K562 (cell line): ENCODE data around the gene ACOT4. TPM values are rescaled to one million over a fixed set of nuclear protein-coding genes. Genes with fewer than 3 reads are reported as not detected.

Experiments
- ATAC-seq: fragments of 200-7000 bp; cut with Tn5 transposase; 3 replicates; pipeline ENCODE4 v1.9.1; 2020; ENCODE audit warnings: moderate library complexity
- BruUV-seq: library from RNA; stranded (reverse); fragments of 400-500 nt; replicated peaks from 2 replicates; lab custom pipeline; 2021; lab: Mats Ljungman, UMichigan
- CTCF ChIA-PET: fragments of 300-600 bp; formaldehyde crosslinking; extraction: SDS; loops from one replicate; lab custom pipeline; 2021; ENCODE audit warnings: low intra/inter-chr PET ratio; lab: Yijun Ruan, JAX
- POLR2A ChIA-PET: fragments of 300-600, 350-650 bp; sonication (Branson Sonifier 250); formaldehyde crosslinking; extraction: SDS; loops from one replicate; lab custom pipeline; 2021; ENCODE audit warnings: antibody characterized with exemption, inconsistent platforms; lab: Yijun Ruan, JAX
- DNase-seq, 4 experiments: peaks; one replicate each; pipeline versions ENCODE4 v3.0.0 to v3.0.0-alpha.2; 2011 to 2018; ENCODE audit warnings: low spot score in 3 of 4, mixed read lengths in 3 of 4; ENCODE audit errors: extremely low read depth in 1 of 4
- FAIRE-seq: peaks from 2 replicates; lab custom pipeline; 2011; peaks lifted over from hg19 to GRCh38; lab: Jason Lieb, UNC
- H2AFZ ChIP-seq: 2 replicates; pipeline ENCODE4 v1.6.0; 2011; ENCODE audit warnings: low read depth, low read length, control low read depth, inconsistent platforms
- H3K27ac ChIP-seq: fragments of 200-600 bp; 3 replicates; pipeline ENCODE4 v1.8.0; 2011; ENCODE audit warnings: low read depth, mild to moderate bottlenecking, control low read depth, inconsistent platforms, low read length, moderate library complexity, mixed read lengths; ENCODE audit errors: extremely low read depth
- H3K27me3 ChIP-seq, 2 experiments: fragments of 300-600 bp in 1 of 2; 2 replicates in 1 of 2; 3 replicates in 1 of 2; pipeline versions ENCODE4 v1.6.0 to v1.8.0; 2011; ENCODE audit warnings: inconsistent platforms in 2 of 2, low read length in 2 of 2, mild to moderate bottlenecking in 1 of 2, mixed read lengths in 1 of 2, moderate library complexity in 1 of 2; ENCODE audit not compliant: control insufficient read depth in 2 of 2, insufficient read depth in 2 of 2
- H3K36me3 ChIP-seq: fragments of 300-600 bp; 3 replicates; pipeline ENCODE4 v1.8.0; 2011; ENCODE audit warnings: mild to moderate bottlenecking, low read length, inconsistent platforms; ENCODE audit not compliant: control insufficient read depth, insufficient read depth
- H3K4me1 ChIP-seq, 2 experiments: fragments of 200-600 bp in 1 of 2; replicated peaks in 1 of 2; 2 replicates in 1 of 2; 3 replicates in 1 of 2; pipeline versions ENCODE4 v1.5.1 to v1.8.0; 2011; ENCODE audit warnings: inconsistent platforms in 2 of 2, low read length in 2 of 2, mild to moderate bottlenecking in 1 of 2, mixed read lengths in 1 of 2, moderate library complexity in 1 of 2; ENCODE audit not compliant: control insufficient read depth in 2 of 2, insufficient read depth in 2 of 2
- H3K4me2 ChIP-seq: 2 replicates; pipeline ENCODE4 v1.6.1; 2011; ENCODE audit warnings: low read length, control low read depth, inconsistent platforms, mixed read lengths; ENCODE audit not compliant: insufficient read depth
- H3K4me3 ChIP-seq: fragments of 200-600 bp; sonication (generic), shearing (Covaris generic); 2 replicates; pipeline ENCODE4 v1.5.1; 2016; ENCODE audit warnings: control low read depth, inconsistent platforms
- H3K79me2 ChIP-seq: fragments of 200-600 bp; 3 replicates; pipeline ENCODE4 v1.8.0; 2011; ENCODE audit warnings: low read length, inconsistent platforms; ENCODE audit not compliant: control insufficient read depth, insufficient read depth
- H3K9ac ChIP-seq, 2 experiments: 2 replicates each; pipeline versions ENCODE4 v1.6.0 to v1.6.1; 2011; ENCODE audit warnings: low read depth in 2 of 2, low read length in 2 of 2, control low read depth in 1 of 2, inconsistent platforms in 1 of 2, mild to moderate bottlenecking in 1 of 2, mixed read lengths in 1 of 2; ENCODE audit not compliant: insufficient read depth in 1 of 2
- H3K9me1 ChIP-seq: one replicate; pipeline ENCODE4 v1.6.0; 2011; ENCODE audit warnings: inconsistent platforms, mild to moderate bottlenecking, low read length, moderate library complexity; ENCODE audit not compliant: control insufficient read depth, insufficient read depth
- H3K9me3 ChIP-seq: replicated peaks from 2 replicates; pipeline ENCODE4 v1.5.1; 2011; ENCODE audit warnings: low read depth, low read length, inconsistent platforms; ENCODE audit not compliant: control insufficient read depth, insufficient read depth
- H4K20me1 ChIP-seq: replicated peaks from 2 replicates; pipeline ENCODE4 v1.6.1; 2011; ENCODE audit warnings: low read length, inconsistent platforms, mixed read lengths; ENCODE audit not compliant: control insufficient read depth, insufficient read depth
- CREB1 ChIP-seq, 2 experiments: sonication (generic) in 1 of 2; formaldehyde crosslinking in 1 of 2; IDR thresholded peaks; 2 replicates each; pipeline versions ENCODE4 v1.6.1 to v1.8.0; 2012 to 2022; ENCODE audit warnings: inconsistent platforms in 1 of 2, mild to moderate bottlenecking in 1 of 2, missing genetic modification reagents in 1 of 2, moderate library complexity in 1 of 2
- JUN ChIP-seq, 2 experiments: sonication (generic) in 1 of 2; formaldehyde crosslinking in 1 of 2; IDR thresholded peaks; 2 replicates each; pipeline versions ENCODE4 v1.6.1 to v1.8.0; 2012 to 2022; ENCODE audit warnings: borderline replicate concordance in 2 of 2, mild to moderate bottlenecking in 2 of 2, improper control_type of control experiment in 1 of 2, low read depth in 1 of 2, low read length in 1 of 2, missing genetic modification reagents in 1 of 2
- NR1H2 ChIP-seq: sonication (generic); formaldehyde crosslinking; IDR thresholded peaks from 2 replicates; pipeline ENCODE4 v1.4.0; 2020; ENCODE audit warnings: mild to moderate bottlenecking, missing genetic modification reagents
- POLR2AphosphoS5 ChIP-seq: IDR thresholded peaks from 2 replicates; pipeline ENCODE4 v1.6.1; 2011; ENCODE audit warnings: mild to moderate bottlenecking, low read depth, low read length, moderate library complexity; ENCODE audit not compliant: control insufficient read depth, insufficient read depth
- POLR2G ChIP-seq: fragments of 200-400 bp; formaldehyde crosslinking; IDR thresholded peaks from 2 replicates; pipeline ENCODE4 v1.6.1; 2017; ENCODE audit warnings: low read depth, mild to moderate bottlenecking, antibody characterized with exemption, low read length, moderate library complexity
- RBBP5 ChIP-seq: fragments of 200-600 bp; sonication (generic); IDR thresholded peaks from 2 replicates; pipeline ENCODE4 v1.6.1; 2012; ENCODE audit warnings: borderline replicate concordance, mild to moderate bottlenecking, low read length, control low read depth, inconsistent platforms; ENCODE audit not compliant: insufficient read depth, poor library complexity, severe bottlenecking
- RBFOX2 ChIP-seq: fragments of 200-400 bp; formaldehyde crosslinking; IDR thresholded peaks from 2 replicates; pipeline ENCODE4 v1.6.1; 2017; ENCODE audit warnings: low read depth, mild to moderate bottlenecking, low read length, moderate library complexity
- SMARCB1 ChIP-seq: IDR thresholded peaks from 2 replicates; pipeline ENCODE4 v1.6.1; 2011; ENCODE audit warnings: improper control_type of control experiment, low read depth; ENCODE audit not compliant: insufficient read length
- WGBS: fragments of 100-300 bp; shearing (Covaris generic); methylation state at CpG from one replicate; pipeline ENCODE4 v1.1.6; 2016; ENCODE audit warnings: low coverage, mixed read lengths; ENCODE audit not compliant: insufficient coverage; ENCODE audit errors: missing lambda C conversion rate; 5-methylcytosine and 5-hydroxymethylcytosine counted together
- in situ Hi-C: fragments of 300-500 bp; cut with MboI; formaldehyde crosslinking; loops from 4 replicates; pipeline ENCODE4 v1.15.0; 2018; ENCODE audit warnings: inconsistent platforms, mixed read lengths
- intact Hi-C: fragments of 100-400 bp; cut with micrococcal nuclease; formaldehyde crosslinking; loops from 2 replicates; pipeline ENCODE4 v1.14.2; 2022
- polyA plus RNA-seq, 8 experiments: library from polyadenylated mRNA; depleted of rRNA in 4 of 8; stranded (reverse) in 5 of 8; unstranded in 3 of 8; fragments of >200 nt; fragmentation: Nextera tagmentation in 2 of 8; fragmentation: Illumina TruSeq in 1 of 8; extraction: Ambion mirVana in 2 of 8; extraction: Trizol in 1 of 8; gene quantifications; 2 replicates each; pipeline versions ENCODE4 v1.2.1 to v1.2.3, GENCODE V29; 2011 to 2014; ENCODE audit warnings: inconsistent platforms in 1 of 8, missing spikeins in 1 of 8
- total RNA-seq, 7 experiments: library from RNA; depleted of rRNA in 6 of 7; stranded (reverse); fragments of >200 nt in 6 of 7; fragmentation: Illumina TruSeq in 2 of 7; extraction: Trizol in 2 of 7; gene quantifications; 2 replicates each; pipeline versions ENCODE4 v1.2.1 to v1.2.3, GENCODE V29; 2011 to 2021; ENCODE audit warnings: low replicate concordance in 1 of 7
- TF ChIP-seq, protein P1 (sequence below), 2 experiments: IDR thresholded peaks; 2 replicates each; pipeline ENCODE4 v1.6.1; 2011; ENCODE audit warnings: borderline replicate concordance in 1 of 2, control low read depth in 1 of 2, low read depth in 1 of 2, low read length in 1 of 2, mild to moderate bottlenecking in 1 of 2, mixed read lengths in 1 of 2, moderate library complexity in 1 of 2; ENCODE audit not compliant: insufficient read depth in 1 of 2, insufficient read length in 1 of 2, poor library complexity in 1 of 2, severe bottlenecking in 1 of 2; ENCODE audit errors: extremely low read depth in 1 of 2
- TF ChIP-seq, protein P2 (sequence below): fragments of 250-450 bp; sonication (Bioruptor Pico); IDR thresholded peaks from 2 replicates; pipeline ENCODE4 v1.6.1; 2021; ENCODE audit warnings: mild to moderate bottlenecking
- TF ChIP-seq, protein P3 (sequence below), 2 experiments: IDR thresholded peaks; 2 replicates each; pipeline ENCODE4 v1.6.1; 2012; ENCODE audit warnings: improper control_type of control experiment in 2 of 2, low read depth in 2 of 2, low read length in 2 of 2, borderline replicate concordance in 1 of 2

The ACOT4 gene
- total and polyA plus RNA-seq, 9 of the 15 experiments (the other 6 are each of a cell fraction or from before 2014, with no cell fraction given), result not detected

DNA sequence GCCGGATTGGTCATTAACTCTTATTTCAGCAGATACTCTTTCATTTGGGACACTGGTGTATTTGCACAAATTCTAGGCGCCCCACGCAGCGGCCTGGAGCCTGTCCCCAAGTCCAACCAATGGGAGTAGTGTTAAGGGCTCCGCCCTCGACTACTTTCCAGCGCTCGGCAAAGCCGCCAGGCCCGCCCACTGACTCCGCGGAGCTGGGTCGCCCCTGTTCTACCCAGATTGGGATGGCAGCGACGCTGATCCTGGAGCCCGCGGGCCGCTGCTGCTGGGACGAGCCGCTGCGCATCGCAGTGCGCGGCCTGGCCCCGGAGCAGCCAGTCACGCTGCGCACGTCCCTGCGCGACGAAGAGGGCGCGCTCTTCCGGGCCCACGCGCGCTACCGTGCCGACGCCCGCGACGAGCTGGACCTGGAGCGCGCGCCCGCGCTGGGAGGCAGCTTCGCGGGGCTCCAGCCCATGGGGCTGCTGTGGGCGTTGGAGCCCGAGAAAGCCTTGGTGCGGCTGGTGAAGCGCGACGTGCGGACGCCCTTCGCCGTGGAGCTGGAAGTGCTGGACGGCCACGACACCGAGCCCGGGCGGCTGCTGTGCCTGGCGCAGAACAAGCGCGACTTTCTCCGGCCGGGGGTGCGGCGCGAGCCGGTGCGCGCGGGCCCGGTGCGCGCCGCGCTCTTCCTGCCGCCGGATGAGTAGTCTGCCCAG, 20.8 kb downstream of the ACOT4 start, which contains the start of gene ACOT6:
Gene ACOT6, plus strand, starts transcription at position 179 of the 707 bp plus-strand sequence. Its CDS starts 55 bp downstream, at position 234.
- no peaks in the 10 kb centered on the region for H4K20me1 ChIP-seq
- CTCF ChIA-PET, result no interaction called here
- H3K9me1 ChIP-seq, result no peaks in the 10 kb centered on the region
- DNase-seq, result peak; percentile 47 to 64 (median 52)
- TSS peak; percentile 58 for BruUV-seq
- H3K27ac ChIP-seq, result no peak within 1 kb of the TSS
- peak within 1 kb of the TSS; percentile 43 for H3K4me3 ChIP-seq
- peaks cover 0 to 10% of the 10 kb centered on the region in 2 experiments; a peak in 2 of 5 replicates for H3K4me1 ChIP-seq
- peak within 1 kb of the TSS; percentile 82 for H2AFZ ChIP-seq
- in situ Hi-C loops, result no loop called here
- no peaks in the 10 kb centered on the region for H3K9me3 ChIP-seq
- POLR2A ChIA-PET, result interaction anchor here (0.6 to 1.3 kb wide), 2 partner anchors 14 to 106 kb away, joined by 3 read pairs; no protein-coding TSS in a partner anchor
- H3K79me2 ChIP-seq, result no peaks in the 10 kb centered on the region
- peak; percentile 96 for ATAC-seq
- no peaks in the 10 kb centered on the region for H3K36me3 ChIP-seq
- peak within 1 kb of the TSS; percentile 55 for H3K4me2 ChIP-seq
- 39% methylated on average over 49 of the region's 84 CpGs for WGBS
- H3K9ac ChIP-seq, result peak within 1 kb of the TSS; percentile 38 to 84
- H3K27me3 ChIP-seq, result no peaks in the 10 kb centered on the region
- intact Hi-C loops, result no loop called here
- FAIRE-seq, result no peak
- TF ChIP-seq, protein P1, sequence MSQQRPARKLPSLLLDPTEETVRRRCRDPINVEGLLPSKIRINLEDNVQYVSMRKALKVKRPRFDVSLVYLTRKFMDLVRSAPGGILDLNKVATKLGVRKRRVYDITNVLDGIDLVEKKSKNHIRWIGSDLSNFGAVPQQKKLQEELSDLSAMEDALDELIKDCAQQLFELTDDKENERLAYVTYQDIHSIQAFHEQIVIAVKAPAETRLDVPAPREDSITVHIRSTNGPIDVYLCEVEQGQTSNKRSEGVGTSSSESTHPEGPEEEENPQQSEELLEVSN (IDR thresholded peaks at IDR 0.05; ENCODE audit: borderline replicate concordance in 1 of 2, extremely low read depth in 1 of 2, insufficient read depth in 1 of 2, insufficient read length in 1 of 2, low read depth in 1 of 2, low read length in 1 of 2, poor library complexity in 1 of 2, severe bottlenecking in 1 of 2), result no peak
- TF ChIP-seq, protein P2, sequence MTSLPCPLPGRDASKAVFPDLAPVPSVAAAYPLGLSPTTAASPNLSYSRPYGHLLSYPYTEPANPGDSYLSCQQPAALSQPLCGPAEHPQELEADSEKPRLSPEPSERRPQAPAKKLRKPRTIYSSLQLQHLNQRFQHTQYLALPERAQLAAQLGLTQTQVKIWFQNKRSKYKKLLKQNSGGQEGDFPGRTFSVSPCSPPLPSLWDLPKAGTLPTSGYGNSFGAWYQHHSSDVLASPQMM (CRISPR knock-in tag), result no peak
- TF ChIP-seq POLR2AphosphoS5 (no peak), CREB1 (IDR thresholded peaks at IDR 0.05) (0 out of 2 replicates have a peak, but pooled peaks have one; percentile 13), CREB1 (CRISPR knock-in tag; IDR thresholded peaks at IDR 0.05) (peak; percentile 23; the same call in 1 of the 2 replicates), JUN (IDR thresholded peaks at IDR 0.05; ENCODE audit: borderline replicate concordance, low read depth, low read length) (no peak), JUN (CRISPR knock-in tag; IDR thresholded peaks at IDR 0.05; ENCODE audit: borderline replicate concordance) (no peak), POLR2G (peak; percentile 75), RBBP5 (peak; percentile 27), RBFOX2 (peak; percentile 67), NR1H2 (CRISPR knock-in tag) (no peak), SMARCB1 (no peak)
- TF ChIP-seq, protein P3, sequence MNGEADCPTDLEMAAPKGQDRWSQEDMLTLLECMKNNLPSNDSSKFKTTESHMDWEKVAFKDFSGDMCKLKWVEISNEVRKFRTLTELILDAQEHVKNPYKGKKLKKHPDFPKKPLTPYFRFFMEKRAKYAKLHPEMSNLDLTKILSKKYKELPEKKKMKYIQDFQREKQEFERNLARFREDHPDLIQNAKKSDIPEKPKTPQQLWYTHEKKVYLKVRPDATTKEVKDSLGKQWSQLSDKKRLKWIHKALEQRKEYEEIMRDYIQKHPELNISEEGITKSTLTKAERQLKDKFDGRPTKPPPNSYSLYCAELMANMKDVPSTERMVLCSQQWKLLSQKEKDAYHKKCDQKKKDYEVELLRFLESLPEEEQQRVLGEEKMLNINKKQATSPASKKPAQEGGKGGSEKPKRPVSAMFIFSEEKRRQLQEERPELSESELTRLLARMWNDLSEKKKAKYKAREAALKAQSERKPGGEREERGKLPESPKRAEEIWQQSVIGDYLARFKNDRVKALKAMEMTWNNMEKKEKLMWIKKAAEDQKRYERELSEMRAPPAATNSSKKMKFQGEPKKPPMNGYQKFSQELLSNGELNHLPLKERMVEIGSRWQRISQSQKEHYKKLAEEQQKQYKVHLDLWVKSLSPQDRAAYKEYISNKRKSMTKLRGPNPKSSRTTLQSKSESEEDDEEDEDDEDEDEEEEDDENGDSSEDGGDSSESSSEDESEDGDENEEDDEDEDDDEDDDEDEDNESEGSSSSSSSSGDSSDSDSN (IDR thresholded peaks at IDR 0.05; ENCODE audit: borderline replicate concordance in 1 of 2, low read depth in 2 of 2, low read length in 2 of 2), result peak in 1 of 2 experiments; percentile 66; a peak in 1 of 4 replicates
